GM12878 (cell line): Measurements from ENCODE around the gene JCHAIN. TPM values are rescaled to one million over a fixed set of nuclear protein-coding genes. Genes with fewer than 3 reads are reported as not detected.
A peak's percentile ranks its signal among the peaks of the same experiment; 100 is the strongest.
"Not testable (repeated sequence)": the region's sequence is repeated elsewhere in the genome, so short reads cannot be mapped to it uniquely, and the experiment has no call there.

Experiments
- ATAC-seq: fragments of 200-7000 bp; cut with Tn5 transposase; 3 replicates; pipeline ENCODE4 v1.9.1; 2020; ENCODE audit warnings: mild to moderate bottlenecking, moderate library complexity
- BruUV-seq: library from RNA; stranded (reverse); fragments of 400-500 nt; replicated peaks from 2 replicates; lab custom pipeline; 2021; lab: Mats Ljungman, UMichigan
- CTCF ChIA-PET: fragments of 300-600 bp; sonication (Branson Sonifier 250); formaldehyde crosslinking; extraction: SDS; loops from one replicate; lab custom pipeline; 2021; ENCODE audit warnings: inconsistent platforms; lab: Yijun Ruan, JAX
- POLR2A ChIA-PET: fragments of 350-600 bp; formaldehyde crosslinking; extraction: SDS; loops from one replicate; lab custom pipeline; 2021; ENCODE audit warnings: inconsistent platforms; lab: Charles Lee
- RAD21 ChIA-PET: fragments of 300-600 bp; sonication (Branson Sonifier 250); formaldehyde crosslinking; loops from one replicate; lab custom pipeline; 2023; ENCODE audit warnings: antibody characterized with exemption; ENCODE audit not compliant: unreplicated experiment; lab: Charles Lee
- SMC1A ChIA-PET: fragments of 300-600 bp; sonication (Branson Sonifier 250); formaldehyde crosslinking; loops from one replicate; lab custom pipeline; 2023; ENCODE audit not compliant: unreplicated experiment, uncharacterized antibody; lab: Charles Lee
- DNase-seq: peaks from one replicate; pipeline ENCODE4 v3.0.0-alpha.2; 2011; ENCODE audit warnings: low read depth, low spot score
- FAIRE-seq: peaks from 3 replicates; lab custom pipeline; 2011; peaks lifted over from hg19 to GRCh38; lab: Jason Lieb, UNC
- H2AFZ ChIP-seq: 2 replicates; pipeline ENCODE4 v1.6.0; 2011; ENCODE audit warnings: low read depth, low read length, control low read depth; ENCODE audit not compliant: control insufficient read depth
- H3K27ac ChIP-seq: 2 replicates; pipeline ENCODE4 v1.5.1; 2011; ENCODE audit warnings: control low read depth; ENCODE audit not compliant: control insufficient read depth, insufficient read depth
- H3K27me3 ChIP-seq, 2 experiments: replicated peaks in 1 of 2; 2 replicates each; pipeline versions ENCODE4 v1.6.0 to v1.6.1; 2011; ENCODE audit warnings: low read length in 1 of 2; ENCODE audit not compliant: control insufficient read depth in 2 of 2, insufficient read depth in 2 of 2
- H3K36me3 ChIP-seq, 2 experiments: 2 replicates each; pipeline ENCODE4 v1.5.1; 2011; ENCODE audit warnings: low read length in 1 of 2; ENCODE audit not compliant: control insufficient read depth in 2 of 2, insufficient read depth in 2 of 2
- H3K4me1 ChIP-seq: 2 replicates; pipeline ENCODE4 v1.6.1; 2011; ENCODE audit warnings: mild to moderate bottlenecking, low read length, moderate library complexity, mixed read lengths; ENCODE audit not compliant: control insufficient read depth, insufficient read depth
- H3K4me2 ChIP-seq: 2 replicates; pipeline ENCODE4 v1.6.0; 2011; ENCODE audit warnings: control low read depth; ENCODE audit not compliant: control insufficient read depth, insufficient read depth
- H3K4me3 ChIP-seq: fragments of 200-600 bp; sonication (generic); 2 replicates; pipeline ENCODE4 v1.5.1; 2016
- H3K79me2 ChIP-seq: 2 replicates; pipeline ENCODE4 v1.6.0; 2011; ENCODE audit warnings: low read length; ENCODE audit not compliant: control insufficient read depth, insufficient read depth
- H3K9ac ChIP-seq: 2 replicates; pipeline ENCODE4 v1.8.0; 2011; ENCODE audit warnings: low read length, control low read depth, mixed read lengths; ENCODE audit not compliant: control insufficient read depth, insufficient read depth
- H3K9me3 ChIP-seq: replicated peaks from 3 replicates; pipeline ENCODE4 v1.5.1; 2011; ENCODE audit warnings: mild to moderate bottlenecking, low read length; ENCODE audit not compliant: control insufficient read depth, insufficient read depth
- H4K20me1 ChIP-seq: 2 replicates; pipeline ENCODE4 v1.6.0; 2011; ENCODE audit not compliant: control insufficient read depth, insufficient read depth
- MEF2A ChIP-seq: IDR thresholded peaks from 2 replicates; pipeline ENCODE4 v1.6.1; 2011; ENCODE audit warnings: low read depth, mild to moderate bottlenecking, low read length, moderate library complexity; ENCODE audit not compliant: insufficient read depth
- RUNX3 ChIP-seq: IDR thresholded peaks from 2 replicates; pipeline ENCODE4 v1.6.1; 2012; ENCODE audit warnings: low read length, inconsistent platforms
- WGBS: methylation state at CpG from one replicate; pipeline ENCODE4 v1.1.6; 2016; ENCODE audit warnings: low lambda C conversion rate; ENCODE audit not compliant: insufficient replicate concordance, insufficient coverage; ENCODE audit errors: missing lambda C conversion rate; 5-methylcytosine and 5-hydroxymethylcytosine counted together
- in situ Hi-C: fragments of 300-500 bp; cut with MboI; formaldehyde crosslinking; loops from 9 replicates; pipeline ENCODE4 v1.14.3; 2018; ENCODE audit warnings: mixed read lengths
- intact Hi-C: fragments of 100-400 bp; cut with micrococcal nuclease; formaldehyde crosslinking; loops from one replicate; pipeline ENCODE4 v1.14.2; 2022; ENCODE audit not compliant: unreplicated experiment
- polyA plus RNA-seq, 11 experiments: library from polyadenylated mRNA; depleted of rRNA in 4 of 11; unstranded in 6 of 11; stranded (reverse) in 5 of 11; fragments of >200 nt; fragmentation: Nextera tagmentation in 4 of 11; fragmentation: Illumina TruSeq in 1 of 11; extraction: Ambion mirVana in 4 of 11; extraction: Trizol in 1 of 11; gene quantifications; 1 replicate in 1 of 11; 2 replicates in 10 of 11; pipeline versions ENCODE4 v1.2.1 to v1.2.3, GENCODE V29; 2011 to 2016; ENCODE audit warnings: inconsistent platforms in 2 of 11, missing spikeins in 2 of 11, low read depth in 1 of 11
- total RNA-seq, 4 experiments: library from RNA; depleted of rRNA in 3 of 4; stranded (reverse); fragments of >200 nt in 3 of 4; fragmentation: Illumina TruSeq in 1 of 4; extraction: Trizol in 1 of 4; gene quantifications; 2 replicates each; pipeline versions ENCODE4 v1.2.1 to v1.2.3, GENCODE V29; 2013 to 2021
- TF ChIP-seq, protein P1 (sequence below): fragments of 450-650 bp; IDR thresholded peaks from 2 replicates; pipeline ENCODE4 v1.6.1; 2016; ENCODE audit warnings: mild to moderate bottlenecking
- TF ChIP-seq, protein P2 (sequence below): fragments of 450-650 bp; IDR thresholded peaks from 2 replicates; pipeline ENCODE4 v1.6.1; 2017; ENCODE audit warnings: mild to moderate bottlenecking
- TF ChIP-seq, protein P3 (sequence below): fragments of 450-650 bp; IDR thresholded peaks from 2 replicates; pipeline ENCODE4 v1.6.1; 2016; ENCODE audit warnings: mild to moderate bottlenecking, moderate library complexity, borderline replicate concordance

Gene JCHAIN
- total and polyA plus RNA-seq, 10 of the 15 experiments (the other 5 are each of a cell fraction or from before 2014, with no cell fraction given), result 188 to 1,045 (median 486) TPM

DNA sequence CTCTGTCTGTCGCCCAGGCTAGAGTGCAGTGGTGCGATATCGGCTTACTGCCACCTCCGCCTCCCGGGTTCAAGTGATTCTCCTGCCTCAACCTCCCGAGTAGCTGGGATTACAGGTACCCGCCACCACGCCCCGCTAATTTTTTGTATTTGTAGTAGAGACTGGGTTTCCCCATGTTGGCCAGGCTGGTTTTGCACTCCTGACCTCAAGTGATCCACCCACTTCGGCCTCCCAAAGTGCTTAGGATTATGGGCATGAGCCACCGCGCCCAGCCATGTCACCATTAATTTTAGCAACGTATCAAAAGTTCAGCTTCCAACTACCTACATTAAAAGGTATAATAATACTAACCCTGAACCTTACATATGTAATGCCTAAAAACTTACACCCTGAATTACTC is 21.1 kb upstream of the JCHAIN start:
- SMC1A ChIA-PET, result interaction anchor here (1.0 to 7.7 kb wide), 9 partner anchors 11 to 68 kb away, joined by 3 to 84 read pairs (median 4); no protein-coding TSS in a partner anchor
- H3K27ac ChIP-seq, result peak overlapping the region; percentile 94
- FAIRE-seq (no peak), DNase-seq (no peak), ATAC-seq (peak; percentile 10)
- no peaks in the 10 kb centered on the region for H3K9me3 ChIP-seq
- 34% methylated on average over 13 of the region's 13 CpGs for WGBS
- in situ Hi-C loops (loop anchor here (25.0 kb wide), 1 partner anchor 1625 kb away; no protein-coding TSS in a partner anchor), intact Hi-C loops (loop anchor here (10.0 kb wide), 1 partner anchor 307 kb away; the partner anchor contains the start of gene DCK)
- TF ChIP-seq, protein P1, sequence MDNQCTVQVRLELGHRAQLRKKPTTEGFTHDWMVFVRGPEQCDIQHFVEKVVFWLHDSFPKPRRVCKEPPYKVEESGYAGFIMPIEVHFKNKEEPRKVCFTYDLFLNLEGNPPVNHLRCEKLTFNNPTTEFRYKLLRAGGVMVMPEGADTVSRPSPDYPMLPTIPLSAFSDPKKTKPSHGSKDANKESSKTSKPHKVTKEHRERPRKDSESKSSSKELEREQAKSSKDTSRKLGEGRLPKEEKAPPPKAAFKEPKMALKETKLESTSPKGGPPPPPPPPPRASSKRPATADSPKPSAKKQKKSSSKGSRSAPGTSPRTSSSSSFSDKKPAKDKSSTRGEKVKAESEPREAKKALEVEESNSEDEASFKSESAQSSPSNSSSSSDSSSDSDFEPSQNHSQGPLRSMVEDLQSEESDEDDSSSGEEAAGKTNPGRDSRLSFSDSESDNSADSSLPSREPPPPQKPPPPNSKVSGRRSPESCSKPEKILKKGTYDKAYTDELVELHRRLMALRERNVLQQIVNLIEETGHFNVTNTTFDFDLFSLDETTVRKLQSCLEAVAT, result peak; percentile 89
- TF ChIP-seq MEF2A (0 out of 2 replicates have a peak, but pooled peaks have one; percentile 16), RUNX3 (peak; percentile 11; the same call in 1 of the 2 replicates)
- TF ChIP-seq, protein P2, sequence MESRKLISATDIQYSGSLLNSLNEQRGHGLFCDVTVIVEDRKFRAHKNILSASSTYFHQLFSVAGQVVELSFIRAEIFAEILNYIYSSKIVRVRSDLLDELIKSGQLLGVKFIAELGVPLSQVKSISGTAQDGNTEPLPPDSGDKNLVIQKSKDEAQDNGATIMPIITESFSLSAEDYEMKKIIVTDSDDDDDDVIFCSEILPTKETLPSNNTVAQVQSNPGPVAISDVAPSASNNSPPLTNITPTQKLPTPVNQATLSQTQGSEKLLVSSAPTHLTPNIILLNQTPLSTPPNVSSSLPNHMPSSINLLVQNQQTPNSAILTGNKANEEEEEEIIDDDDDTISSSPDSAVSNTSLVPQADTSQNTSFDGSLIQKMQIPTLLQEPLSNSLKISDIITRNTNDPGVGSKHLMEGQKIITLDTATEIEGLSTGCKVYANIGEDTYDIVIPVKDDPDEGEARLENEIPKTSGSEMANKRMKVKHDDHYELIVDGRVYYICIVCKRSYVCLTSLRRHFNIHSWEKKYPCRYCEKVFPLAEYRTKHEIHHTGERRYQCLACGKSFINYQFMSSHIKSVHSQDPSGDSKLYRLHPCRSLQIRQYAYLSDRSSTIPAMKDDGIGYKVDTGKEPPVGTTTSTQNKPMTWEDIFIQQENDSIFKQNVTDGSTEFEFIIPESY, result peak; percentile 95
- TF ChIP-seq, protein P3, sequence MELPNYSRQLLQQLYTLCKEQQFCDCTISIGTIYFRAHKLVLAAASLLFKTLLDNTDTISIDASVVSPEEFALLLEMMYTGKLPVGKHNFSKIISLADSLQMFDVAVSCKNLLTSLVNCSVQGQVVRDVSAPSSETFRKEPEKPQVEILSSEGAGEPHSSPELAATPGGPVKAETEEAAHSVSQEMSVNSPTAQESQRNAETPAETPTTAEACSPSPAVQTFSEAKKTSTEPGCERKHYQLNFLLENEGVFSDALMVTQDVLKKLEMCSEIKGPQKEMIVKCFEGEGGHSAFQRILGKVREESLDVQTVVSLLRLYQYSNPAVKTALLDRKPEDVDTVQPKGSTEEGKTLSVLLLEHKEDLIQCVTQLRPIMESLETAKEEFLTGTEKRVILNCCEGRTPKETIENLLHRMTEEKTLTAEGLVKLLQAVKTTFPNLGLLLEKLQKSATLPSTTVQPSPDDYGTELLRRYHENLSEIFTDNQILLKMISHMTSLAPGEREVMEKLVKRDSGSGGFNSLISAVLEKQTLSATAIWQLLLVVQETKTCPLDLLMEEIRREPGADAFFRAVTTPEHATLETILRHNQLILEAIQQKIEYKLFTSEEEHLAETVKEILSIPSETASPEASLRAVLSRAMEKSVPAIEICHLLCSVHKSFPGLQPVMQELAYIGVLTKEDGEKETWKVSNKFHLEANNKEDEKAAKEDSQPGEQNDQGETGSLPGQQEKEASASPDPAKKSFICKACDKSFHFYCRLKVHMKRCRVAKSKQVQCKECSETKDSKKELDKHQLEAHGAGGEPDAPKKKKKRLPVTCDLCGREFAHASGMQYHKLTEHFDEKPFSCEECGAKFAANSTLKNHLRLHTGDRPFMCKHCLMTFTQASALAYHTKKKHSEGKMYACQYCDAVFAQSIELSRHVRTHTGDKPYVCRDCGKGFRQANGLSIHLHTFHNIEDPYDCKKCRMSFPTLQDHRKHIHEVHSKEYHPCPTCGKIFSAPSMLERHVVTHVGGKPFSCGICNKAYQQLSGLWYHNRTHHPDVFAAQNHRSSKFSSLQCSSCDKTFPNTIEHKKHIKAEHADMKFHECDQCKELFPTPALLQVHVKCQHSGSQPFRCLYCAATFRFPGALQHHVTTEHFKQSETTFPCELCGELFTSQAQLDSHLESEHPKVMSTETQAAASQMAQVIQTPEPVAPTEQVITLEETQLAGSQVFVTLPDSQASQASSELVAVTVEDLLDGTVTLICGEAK, result no peak
- peak overlapping the region; percentile 90 for H3K4me3 ChIP-seq
- H3K4me1 ChIP-seq, result peaks cover 3% of the 10 kb centered on the region; the same call in 1 of the 2 replicates
- no peaks in the 10 kb centered on the region for H3K27me3 ChIP-seq
- no TSS peak for BruUV-seq
- H3K9ac ChIP-seq, result peak overlapping the region; percentile 92
- CTCF ChIA-PET, result interaction anchor here (0.7 to 7.9 kb wide), 12 partner anchors 9 to 322 kb away, joined by 3 to 68 read pairs (median 4); no protein-coding TSS in a partner anchor
- peaks cover 0 to 9% of the 10 kb centered on the region in 2 experiments; a peak in 2 of 4 replicates for H3K36me3 ChIP-seq
- POLR2A ChIA-PET, result interaction anchor here (0.6 to 4.9 kb wide), 4 partner anchors 10 to 48 kb away, joined by 3 to 52 read pairs (median 4); no protein-coding TSS in a partner anchor
- peak overlapping the region; percentile 84 for H3K4me2 ChIP-seq
- H3K79me2 ChIP-seq, result peaks cover 41% of the 10 kb centered on the region
- peak overlapping the region; percentile 89 for H2AFZ ChIP-seq
- H4K20me1 ChIP-seq, result no peaks in the 10 kb centered on the region
- RAD21 ChIA-PET, result interaction anchor here (0.8 to 5.1 kb wide), 7 partner anchors 10 to 323 kb away, joined by 3 to 24 read pairs (median 5); no protein-coding TSS in a partner anchor

DNA sequence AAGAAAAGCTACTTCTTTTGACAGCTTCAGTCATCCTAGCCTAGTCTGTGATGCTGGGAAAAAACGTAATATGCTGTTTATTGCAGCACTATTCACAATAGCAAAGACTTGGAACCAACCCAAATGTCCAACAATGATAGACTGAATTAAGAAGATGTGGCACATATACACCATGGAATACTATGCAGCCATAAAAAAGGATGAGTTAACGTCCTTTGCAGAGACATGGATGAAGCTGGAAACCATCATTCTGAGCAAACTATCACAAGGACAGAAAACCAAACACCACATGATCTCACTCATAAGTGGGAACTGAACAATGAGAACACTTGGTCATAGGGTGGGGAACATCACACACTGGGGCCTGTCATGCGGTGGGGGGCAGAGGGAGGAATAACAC is 15.8 kb upstream of the JCHAIN start:
- H3K9ac ChIP-seq, H3K4me3 ChIP-seq, H2AFZ ChIP-seq, FAIRE-seq, H4K20me1 ChIP-seq, DNase-seq, BruUV-seq, H3K36me3 ChIP-seq, ATAC-seq, H3K79me2 ChIP-seq, H3K9me3 ChIP-seq, H3K27me3 ChIP-seq: not testable (repeated sequence)
- in situ Hi-C loops, result loop anchor here (25.0 kb wide), 1 partner anchor 1620 kb away; no protein-coding TSS in a partner anchor
- H3K27ac ChIP-seq, result peak overlapping the region; percentile 53; the same call in 1 of the 2 replicates
- H3K4me2 ChIP-seq, result peak overlapping the region; percentile 7; the same call in 1 of the 2 replicates
- RAD21 ChIA-PET, result interaction anchor here (1.4 to 3.5 kb wide), 2 partner anchors 15 to 26 kb away, joined by 5 to 24 read pairs; partner anchors contain the start of gene JCHAIN
- H3K4me1 ChIP-seq, result peaks cover 39% of the 10 kb centered on the region
- SMC1A ChIA-PET, result interaction anchor here (1.4 to 12.8 kb wide), 5 partner anchors 8 to 25 kb away, joined by 3 to 170 read pairs (median 8); partner anchors contain the start of gene JCHAIN
- intact Hi-C loops, result loop anchor here (10.0 kb wide), 1 partner anchor 313 kb away; the partner anchor contains the start of gene DCK
- POLR2A ChIA-PET, result interaction anchor here (0.6 to 1.4 kb wide), 4 partner anchors 12 to 48 kb away, joined by 3 read pairs; no protein-coding TSS in a partner anchor
- CTCF ChIA-PET, result interaction anchor here (0.6 to 2.8 kb wide), 7 partner anchors 11 to 55 kb away, joined by 3 to 25 read pairs (median 5); partner anchors contain the start of gene JCHAIN
- 79% methylated on average over 3 of the region's 3 CpGs for WGBS
